SJSA1 (cell line): ENCODE results near the gene MS4A2. TPM values are rescaled to one million over a fixed set of nuclear protein-coding genes. Genes with fewer than 3 reads are reported as not detected.
"Not testable (repeated sequence)": the region's sequence is repeated elsewhere in the genome, so short reads cannot be mapped to it uniquely, and the experiment has no call there.

Experiments
- DNase-seq, 2 experiments: peaks; one replicate each; pipeline ENCODE4 v3.0.0-alpha.2; 2015 to 2020; ENCODE audit warnings: low spot score in 2 of 2, low read depth in 1 of 2
- H3K27ac ChIP-seq: fragments of 250-450 bp; sonication (Bioruptor Pico); 2 replicates; pipeline ENCODE4 v1.5.1; 2020; ENCODE audit warnings: mild to moderate bottlenecking, moderate library complexity
- H3K27me3 ChIP-seq: fragments of 250-450 bp; sonication (Bioruptor Pico); replicated peaks from 2 replicates; pipeline ENCODE4 v1.5.1; 2020; ENCODE audit warnings: mild to moderate bottlenecking, moderate library complexity
- H3K36me3 ChIP-seq: fragments of 250-450 bp; sonication (Bioruptor Pico); 2 replicates; pipeline ENCODE4 v1.5.1; 2020; ENCODE audit warnings: mild to moderate bottlenecking
- H3K4me1 ChIP-seq: fragments of 250-450 bp; sonication (Bioruptor Pico); replicated peaks from 2 replicates; pipeline ENCODE4 v1.6.1; 2021; ENCODE audit warnings: mild to moderate bottlenecking
- H3K4me3 ChIP-seq: fragments of 250-450 bp; sonication (Bioruptor Pico); 2 replicates; pipeline ENCODE4 v1.5.1; 2020; ENCODE audit warnings: mild to moderate bottlenecking
- H3K9me3 ChIP-seq: fragments of 250-450 bp; sonication (Bioruptor Pico); replicated peaks from 2 replicates; pipeline ENCODE4 v1.5.1; 2020; ENCODE audit warnings: mild to moderate bottlenecking
- total RNA-seq: library from RNA; depleted of rRNA; stranded (reverse); fragments of >200 nt; shearing (Covaris generic); gene quantifications from 2 replicates; pipeline ENCODE4 v1.2.3, GENCODE V29; 2014

MS4A2 gene
- total RNA-seq, 1 experiment from 2014 or later, result not detected

DNA sequence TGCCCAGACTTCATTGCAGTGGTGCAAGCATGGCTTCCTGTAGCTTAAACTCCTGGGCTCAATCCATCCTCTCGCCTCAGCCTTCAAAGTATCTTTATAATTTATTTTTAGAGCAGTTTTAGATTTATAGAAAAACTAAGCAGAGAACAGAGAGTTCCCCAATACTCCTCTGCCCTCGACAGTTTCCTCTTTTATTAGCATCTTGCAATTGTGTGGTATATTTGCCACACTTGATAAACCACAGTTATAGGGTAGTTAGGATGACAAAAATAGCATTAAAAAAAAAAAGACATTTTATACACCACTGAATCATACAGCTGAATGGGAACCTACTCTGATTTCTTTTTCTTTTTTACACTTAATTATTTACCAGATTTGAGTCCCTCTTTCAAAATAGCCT, 31.2 kb downstream of the MS4A2 start:
- Histone ChIP-seq H3K4me3 (no peak overlapping the region), H3K9me3 (no peaks in the 10 kb centered on the region), H3K4me1 (no peaks in the 10 kb centered on the region), H3K36me3 (no peaks in the 10 kb centered on the region), H3K27me3 (no peaks in the 10 kb centered on the region), H3K27ac (no peak overlapping the region)
- DNase-seq, result no peak

- no peaks in the 10 kb centered on the region for H3K27me3 ChIP-seq
- no peaks in the 10 kb centered on the region for H3K36me3 ChIP-seq
- no peak for DNase-seq
- no peaks in the 10 kb centered on the region for H3K4me1 ChIP-seq
- H3K27ac ChIP-seq, result no peak overlapping the region
- no peak overlapping the region for H3K4me3 ChIP-seq
- no peaks in the 10 kb centered on the region for H3K9me3 ChIP-seq
Observed at GRCh38 chr11:60121264-60121663, 32.8 kb downstream of the MS4A2 start.

DNA sequence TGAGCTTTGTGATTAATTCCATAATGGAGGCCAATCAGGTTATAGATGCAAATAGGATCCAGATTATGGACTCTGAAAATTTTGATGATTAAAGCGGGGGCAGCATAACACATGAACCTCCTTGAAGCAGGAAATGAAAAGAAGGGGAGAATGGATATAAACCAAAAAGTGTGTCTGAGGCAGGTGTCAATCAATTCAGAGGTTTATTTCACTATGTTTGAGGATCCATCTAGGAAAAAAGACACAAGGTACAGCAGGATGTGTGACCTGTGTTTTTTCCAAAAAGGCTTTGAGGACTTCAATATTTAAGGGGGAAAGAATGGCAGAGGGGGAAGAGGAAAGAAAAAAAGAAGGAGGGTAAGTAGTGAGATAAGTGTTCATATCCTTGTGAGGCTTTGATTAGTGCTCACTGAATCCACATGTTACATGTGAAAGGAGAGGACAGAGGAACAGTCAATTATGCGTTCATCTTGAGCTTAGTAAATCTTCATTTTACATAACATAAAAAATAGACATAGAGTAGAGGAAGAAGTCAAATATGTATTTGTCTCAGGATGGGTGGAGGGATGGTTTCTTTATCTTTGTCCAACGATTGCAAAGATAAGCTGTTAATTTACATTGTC, 34.1 kb downstream of the MS4A2 start:
- DNase-seq, result no peak
- H3K4me1 ChIP-seq, result no peaks in the 10 kb centered on the region

DNA sequence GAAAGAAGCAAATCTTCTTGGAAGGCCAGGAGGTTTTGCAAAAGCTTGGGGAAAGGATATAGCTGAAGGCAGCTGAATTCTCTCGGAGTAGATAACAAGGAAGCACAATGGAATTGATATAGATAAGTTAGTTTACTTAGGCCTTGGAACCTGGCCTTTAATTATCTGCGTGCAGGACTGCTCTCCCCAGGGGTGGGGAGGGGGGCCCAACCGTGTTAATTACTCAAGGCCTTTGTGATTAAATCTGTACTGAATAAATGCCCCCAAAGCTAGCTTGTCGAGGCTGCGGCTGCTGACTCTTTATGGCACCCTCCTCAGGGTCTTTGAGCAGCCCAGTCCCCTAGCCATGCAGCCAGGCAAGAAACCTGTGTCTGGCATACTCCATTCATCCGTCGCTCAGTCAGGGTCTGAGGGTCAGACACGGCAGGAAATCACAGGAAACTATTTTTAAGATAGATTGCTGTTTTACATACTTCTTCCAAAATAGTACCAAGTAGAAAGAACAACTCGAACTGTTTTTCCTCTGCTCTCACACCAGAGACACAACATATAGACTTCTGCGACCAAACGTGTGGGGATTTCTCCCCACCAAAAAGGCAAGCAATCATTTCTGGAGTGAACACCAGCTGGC, 36.5 kb downstream of the MS4A2 start:
- Histone ChIP-seq H3K36me3 (no peaks in the 10 kb centered on the region), H3K4me3 (no peak overlapping the region), H3K27me3 (no peaks in the 10 kb centered on the region), H3K27ac (no peak overlapping the region), H3K4me1 (no peaks in the 10 kb centered on the region), H3K9me3 (no peaks in the 10 kb centered on the region)
- DNase-seq, result no peak

More for the DNA sequence above, 34.1 kb downstream of the MS4A2 start:
- no peaks in the 10 kb centered on the region for H3K36me3 ChIP-seq
- no peaks in the 10 kb centered on the region for H3K27me3 ChIP-seq
- H3K9me3 ChIP-seq, result no peaks in the 10 kb centered on the region
- no peak overlapping the region for H3K4me3 ChIP-seq
- no peak overlapping the region for H3K27ac ChIP-seq

DNA sequence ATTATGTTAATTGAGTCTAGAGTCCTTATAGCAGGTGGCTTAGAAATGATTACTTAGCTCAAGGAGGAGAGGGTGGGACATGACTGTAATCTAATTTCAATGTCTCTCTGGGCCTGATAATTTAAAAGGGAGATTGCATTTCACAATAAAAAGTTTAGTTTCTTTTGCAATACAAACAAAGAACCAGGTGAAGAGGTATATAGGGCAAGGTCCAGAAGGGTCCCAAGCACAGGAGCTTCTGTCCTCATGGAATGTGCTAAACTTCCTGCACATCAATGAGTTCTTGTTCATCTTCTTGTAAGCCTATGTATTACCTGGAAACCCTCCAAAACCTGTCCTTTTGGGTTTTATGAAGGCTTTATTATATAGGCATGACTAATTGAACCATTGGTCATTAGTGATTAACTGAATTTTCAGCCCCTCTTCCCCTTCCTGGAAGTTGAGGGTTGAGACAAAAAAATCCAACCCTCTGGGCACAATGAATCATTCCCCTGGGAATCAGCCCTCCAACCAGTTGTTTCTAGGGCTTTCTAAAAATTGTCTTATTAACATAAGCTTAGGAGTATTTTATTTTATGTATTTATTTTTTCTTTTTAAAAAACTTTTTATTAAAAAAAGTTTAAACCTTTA, 37.6 kb downstream of the MS4A2 start:
- no peak for DNase-seq

DNA sequence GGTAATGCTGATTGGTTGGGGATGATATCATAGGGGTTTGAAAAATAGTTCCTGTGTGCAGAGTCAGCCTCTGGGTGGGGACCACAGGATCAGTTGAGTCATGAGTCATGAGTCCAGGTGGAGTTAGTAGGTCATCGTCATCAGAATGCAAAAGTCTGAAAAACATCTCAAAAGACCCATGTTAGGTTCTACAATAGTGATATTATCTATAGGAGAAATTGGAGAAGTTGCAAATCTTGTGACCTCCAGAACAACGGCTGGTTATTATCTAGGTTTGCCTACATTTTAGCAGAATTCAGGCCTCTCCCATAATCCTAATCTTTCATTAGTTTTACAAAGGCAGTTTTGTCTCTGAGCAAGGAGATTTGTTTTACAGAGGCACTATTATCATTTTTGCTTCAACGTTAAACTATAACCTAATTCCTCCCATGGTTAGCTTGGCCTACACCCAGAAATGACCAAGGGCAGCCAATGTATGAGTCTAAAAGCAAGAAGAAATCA, 38.9 kb downstream of the MS4A2 start:
- Histone ChIP-seq H3K27me3 (0 out of 2 replicates have a peak, but pooled peaks cover under 1% of the 10 kb centered on the region), H3K4me3 (no peak overlapping the region), H3K36me3 (no peaks in the 10 kb centered on the region), H3K4me1 (no peaks in the 10 kb centered on the region), H3K9me3 (no peaks in the 10 kb centered on the region), H3K27ac (no peak overlapping the region)
- no peak for DNase-seq

More for the DNA sequence above, 37.6 kb downstream of the MS4A2 start:
- Histone ChIP-seq H3K27ac (no peak overlapping the region), H3K36me3 (no peaks in the 10 kb centered on the region), H3K4me1 (no peaks in the 10 kb centered on the region), H3K4me3 (no peak overlapping the region), H3K27me3 (no peaks in the 10 kb centered on the region), H3K9me3 (no peaks in the 10 kb centered on the region)

DNA sequence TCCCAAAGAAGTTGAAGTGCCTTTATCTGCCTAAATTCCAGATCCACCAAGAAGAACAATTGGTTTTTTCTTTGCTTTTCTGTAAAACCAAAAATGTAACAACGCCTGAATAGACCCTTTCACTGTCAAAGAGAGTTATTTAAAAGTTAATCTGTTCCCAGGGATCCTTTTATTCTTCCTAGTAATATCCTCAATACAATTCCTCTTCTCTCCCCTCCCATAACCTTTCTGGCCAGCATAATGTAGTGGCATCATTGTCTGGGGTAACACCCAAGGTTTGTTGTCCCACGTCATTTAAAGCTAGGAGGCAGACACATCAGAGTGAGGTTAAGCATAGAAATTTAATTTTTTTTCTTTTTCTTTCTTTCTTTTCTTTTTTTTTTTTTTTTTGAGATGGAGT, 39.9 kb downstream of the MS4A2 start:
- Histone ChIP-seq H3K27me3 (0 out of 2 replicates have a peak, but pooled peaks cover 7% of the 10 kb centered on the region), H3K4me3 (no peak overlapping the region), H3K9me3 (no peaks in the 10 kb centered on the region), H3K4me1 (no peaks in the 10 kb centered on the region), H3K36me3 (no peaks in the 10 kb centered on the region), H3K27ac (no peak overlapping the region)
- no peak for DNase-seq

DNA sequence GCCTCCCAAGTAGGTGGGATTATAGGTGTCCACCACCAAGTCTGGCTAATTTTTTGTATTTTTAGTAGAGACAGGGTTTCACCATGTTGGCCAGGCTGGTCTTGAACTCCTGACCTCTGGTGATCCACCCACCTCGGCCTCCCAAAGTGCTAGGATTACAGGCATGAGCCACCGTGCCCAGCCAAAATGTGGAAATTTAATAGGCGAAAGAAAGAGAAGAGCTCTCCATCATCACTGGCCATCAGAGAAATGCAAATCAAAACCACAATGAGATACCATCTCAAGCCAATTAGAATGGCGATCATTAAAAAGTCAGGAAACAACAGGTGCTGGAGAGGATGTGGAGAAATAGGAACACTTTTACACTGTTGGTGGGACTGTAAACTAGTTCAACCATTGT, 40.4 kb downstream of the MS4A2 start:
- not testable (repeated sequence) for H3K4me1 ChIP-seq, H3K4me3 ChIP-seq, H3K36me3 ChIP-seq, H3K9me3 ChIP-seq, H3K27ac ChIP-seq, DNase-seq, H3K27me3 ChIP-seq

DNA sequence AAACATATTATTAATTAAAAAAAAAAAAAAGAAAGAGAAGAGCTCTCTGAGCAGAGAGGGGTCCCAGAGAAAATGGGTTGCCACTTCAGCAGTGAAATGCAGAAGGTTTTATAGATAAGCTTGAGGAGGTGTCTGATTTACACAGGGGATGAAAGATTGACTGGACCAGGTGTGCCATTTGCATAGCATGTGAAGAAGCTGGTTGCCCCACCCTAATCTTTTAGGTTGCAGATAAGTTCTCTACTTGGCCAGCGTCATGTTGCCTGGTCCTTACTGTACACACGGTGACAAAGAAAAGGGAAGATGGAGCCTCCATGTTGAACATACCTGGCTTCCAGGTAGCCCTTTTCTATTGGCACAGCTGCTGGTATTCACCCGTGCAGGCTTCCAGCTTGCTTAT, 41.4 kb downstream of the MS4A2 start:
- Histone ChIP-seq H3K9me3 (no peaks in the 10 kb centered on the region), H3K27ac (no peak overlapping the region), H3K4me3 (no peak overlapping the region), H3K4me1 (no peaks in the 10 kb centered on the region), H3K36me3 (no peaks in the 10 kb centered on the region), H3K27me3 (0 out of 2 replicates have a peak, but pooled peaks cover 7% of the 10 kb centered on the region)
- no peak for DNase-seq

DNA sequence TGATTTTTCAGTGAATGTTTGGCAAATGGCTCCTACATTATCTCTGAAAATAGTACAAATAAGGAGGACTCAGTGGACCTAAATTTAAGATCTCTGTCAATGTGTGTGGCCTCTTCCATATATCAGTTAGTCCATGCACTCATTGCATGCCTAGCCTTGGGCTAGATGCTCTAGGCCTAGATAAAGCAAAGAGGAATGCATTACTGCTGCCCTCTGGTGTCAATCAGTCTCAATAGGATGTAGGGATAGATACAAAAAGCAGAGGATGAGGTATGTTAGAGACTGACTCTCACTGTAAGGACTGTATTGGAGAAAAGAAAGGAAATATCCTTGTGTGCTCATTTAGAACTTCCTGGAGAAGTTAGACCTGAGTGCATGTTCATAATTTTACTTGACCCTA, 42.0 kb downstream of the MS4A2 start:
- no peak for DNase-seq
- Histone ChIP-seq H3K4me1 (no peaks in the 10 kb centered on the region), H3K27me3 (0 out of 2 replicates have a peak, but pooled peaks cover 7% of the 10 kb centered on the region), H3K27ac (no peak overlapping the region), H3K9me3 (no peaks in the 10 kb centered on the region), H3K4me3 (no peak overlapping the region), H3K36me3 (no peaks in the 10 kb centered on the region)

- Histone ChIP-seq H3K9me3 (no peaks in the 10 kb centered on the region), H3K27ac (no peak overlapping the region), H3K4me1 (no peaks in the 10 kb centered on the region), H3K27me3 (0 out of 2 replicates have a peak, but pooled peaks cover 7% of the 10 kb centered on the region), H3K36me3 (no peaks in the 10 kb centered on the region), H3K4me3 (no peak overlapping the region)
- DNase-seq, result no peak
Observed at GRCh38 chr11:60131912-60132311, 43.4 kb downstream of the MS4A2 start.

GRCh38 chr11:60133917-60134316, 45.5 kb downstream of the MS4A2 start:
- Histone ChIP-seq H3K9me3 (no peaks in the 10 kb centered on the region), H3K4me3 (no peak overlapping the region), H3K36me3 (no peaks in the 10 kb centered on the region), H3K27ac (no peak overlapping the region), H3K4me1 (no peaks in the 10 kb centered on the region), H3K27me3 (0 out of 2 replicates have a peak, but pooled peaks cover 7% of the 10 kb centered on the region)
- no peak for DNase-seq

- no peaks in the 10 kb centered on the region for H3K4me1 ChIP-seq
- no peak for DNase-seq
- H3K9me3 ChIP-seq, result no peaks in the 10 kb centered on the region
- no peak overlapping the region for H3K27ac ChIP-seq
- H3K27me3 ChIP-seq, result no peaks in the 10 kb centered on the region
- no peaks in the 10 kb centered on the region for H3K36me3 ChIP-seq
- no peak overlapping the region for H3K4me3 ChIP-seq
Observed at GRCh38 chr11:60143768-60144167, 55.3 kb downstream of the MS4A2 start.

DNA sequence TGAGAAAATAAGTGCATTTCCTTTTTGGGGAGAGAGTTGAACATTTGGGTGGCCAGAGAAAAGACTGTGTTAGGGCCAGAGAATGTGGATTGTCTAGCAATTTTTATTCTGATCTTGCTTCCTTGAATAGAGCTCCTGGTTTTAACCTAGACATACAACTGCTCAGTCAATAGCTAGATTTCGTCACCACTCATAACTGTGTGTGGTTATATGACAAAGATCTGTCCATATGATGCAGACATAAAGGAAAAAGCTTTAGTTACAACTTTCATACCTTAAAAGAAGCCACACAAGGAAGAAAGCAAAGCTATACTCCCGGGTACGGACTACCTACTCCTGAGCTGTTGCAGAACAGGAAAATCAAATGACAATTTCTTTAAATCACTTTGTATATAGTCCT, 57.2 kb downstream of the MS4A2 start:
- Histone ChIP-seq H3K9me3 (no peaks in the 10 kb centered on the region), H3K4me1 (no peaks in the 10 kb centered on the region)

More for the DNA sequence above, 57.2 kb downstream of the MS4A2 start:
- no peak overlapping the region for H3K27ac ChIP-seq
- DNase-seq, result no peak
- no peak overlapping the region for H3K4me3 ChIP-seq
- H3K27me3 ChIP-seq, result no peaks in the 10 kb centered on the region
- H3K36me3 ChIP-seq, result no peaks in the 10 kb centered on the region
